ENCODE data around the gene SRRM1. TPM values are rescaled to one million over a fixed set of nuclear protein-coding genes. Genes with fewer than 3 reads are reported as not detected.

The SRRM1 gene, protein sequence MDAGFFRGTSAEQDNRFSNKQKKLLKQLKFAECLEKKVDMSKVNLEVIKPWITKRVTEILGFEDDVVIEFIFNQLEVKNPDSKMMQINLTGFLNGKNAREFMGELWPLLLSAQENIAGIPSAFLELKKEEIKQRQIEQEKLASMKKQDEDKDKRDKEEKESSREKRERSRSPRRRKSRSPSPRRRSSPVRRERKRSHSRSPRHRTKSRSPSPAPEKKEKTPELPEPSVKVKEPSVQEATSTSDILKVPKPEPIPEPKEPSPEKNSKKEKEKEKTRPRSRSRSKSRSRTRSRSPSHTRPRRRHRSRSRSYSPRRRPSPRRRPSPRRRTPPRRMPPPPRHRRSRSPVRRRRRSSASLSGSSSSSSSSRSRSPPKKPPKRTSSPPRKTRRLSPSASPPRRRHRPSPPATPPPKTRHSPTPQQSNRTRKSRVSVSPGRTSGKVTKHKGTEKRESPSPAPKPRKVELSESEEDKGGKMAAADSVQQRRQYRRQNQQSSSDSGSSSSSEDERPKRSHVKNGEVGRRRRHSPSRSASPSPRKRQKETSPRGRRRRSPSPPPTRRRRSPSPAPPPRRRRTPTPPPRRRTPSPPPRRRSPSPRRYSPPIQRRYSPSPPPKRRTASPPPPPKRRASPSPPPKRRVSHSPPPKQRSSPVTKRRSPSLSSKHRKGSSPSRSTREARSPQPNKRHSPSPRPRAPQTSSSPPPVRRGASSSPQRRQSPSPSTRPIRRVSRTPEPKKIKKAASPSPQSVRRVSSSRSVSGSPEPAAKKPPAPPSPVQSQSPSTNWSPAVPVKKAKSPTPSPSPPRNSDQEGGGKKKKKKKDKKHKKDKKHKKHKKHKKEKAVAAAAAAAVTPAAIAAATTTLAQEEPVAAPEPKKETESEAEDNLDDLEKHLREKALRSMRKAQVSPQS
- total RNA-seq: 18.8 and 23.0 TPM in 2 replicates

DNA sequence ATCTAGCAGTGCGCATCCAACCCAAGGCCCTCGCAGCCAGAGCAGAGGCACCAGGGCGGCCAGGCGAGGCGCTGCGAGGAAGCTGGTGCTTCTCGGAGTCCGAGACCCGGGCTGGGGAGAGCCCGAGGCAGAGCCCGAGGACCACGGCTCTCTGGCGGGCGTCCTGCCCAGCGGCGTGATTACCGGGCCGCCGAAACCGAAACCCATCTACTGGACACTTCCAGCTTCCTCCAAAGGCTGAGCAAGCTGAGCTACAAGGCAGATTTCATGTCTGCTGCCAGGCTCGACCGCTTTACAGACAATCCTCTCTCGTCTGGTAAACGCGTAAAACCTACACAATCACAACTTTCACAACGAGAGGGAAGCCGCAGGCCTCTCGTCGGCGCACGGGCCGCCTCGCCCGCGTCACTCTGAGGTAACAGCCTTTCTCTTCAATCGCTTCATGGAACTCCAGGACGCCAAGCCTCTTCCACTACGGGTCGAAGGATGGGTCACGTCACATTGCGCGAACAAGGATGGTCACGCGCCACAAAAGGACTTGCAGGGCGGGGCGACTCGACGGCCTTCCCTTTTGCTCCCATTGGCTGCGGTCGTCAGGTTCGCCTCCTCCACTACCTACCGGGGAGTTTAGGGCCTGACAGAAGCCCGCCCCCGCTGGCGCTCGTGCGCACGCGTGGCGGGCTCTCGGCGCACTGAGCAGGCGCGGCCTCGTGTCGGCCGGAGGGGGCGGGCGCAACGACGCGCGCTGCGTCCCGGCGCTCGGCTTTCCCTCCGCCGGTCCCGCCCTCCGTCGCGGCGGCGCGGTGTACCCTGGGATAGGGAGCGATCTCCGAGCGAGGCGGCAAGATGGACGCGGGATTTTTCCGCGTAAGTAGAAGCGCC is at the start of gene SRRM1:
SRRM1 (plus strand) TSS at position 822 of the 882 bp plus-strand sequence; CDS start at position 847, 25 bp downstream.

Other genes starting within 250 kb of the SRRM1 start
- gene STPG1, start 229.5 kb upstream of the SRRM1 start, total RNA-seq: 5.3 and 5.5 TPM in 2 replicates
- 34.9 and 48.0 TPM in 2 replicates for gene NIPAL3, start 227.5 kb upstream of the SRRM1 start, total RNA-seq
- gene RCAN3, start 140.5 kb upstream of the SRRM1 start, total RNA-seq: 15.9 and 17.9 TPM in 2 replicates
- 0.21 and 1.2 TPM in 2 replicates for gene NCMAP, start 87.2 kb upstream of the SRRM1 start, total RNA-seq
- gene CLIC4, start 102.1 kb downstream of the SRRM1 start, total RNA-seq: 124 and 139 TPM in 2 replicates

All from tracheal epithelial cell (primary cell).